Measurements from ENCODE around the gene PRPSAP2.
"Not testable (repeated sequence)": the region's sequence is repeated elsewhere in the genome, so short reads cannot be mapped to it uniquely, and the experiment has no call there.

PRPSAP2 gene

DNA sequence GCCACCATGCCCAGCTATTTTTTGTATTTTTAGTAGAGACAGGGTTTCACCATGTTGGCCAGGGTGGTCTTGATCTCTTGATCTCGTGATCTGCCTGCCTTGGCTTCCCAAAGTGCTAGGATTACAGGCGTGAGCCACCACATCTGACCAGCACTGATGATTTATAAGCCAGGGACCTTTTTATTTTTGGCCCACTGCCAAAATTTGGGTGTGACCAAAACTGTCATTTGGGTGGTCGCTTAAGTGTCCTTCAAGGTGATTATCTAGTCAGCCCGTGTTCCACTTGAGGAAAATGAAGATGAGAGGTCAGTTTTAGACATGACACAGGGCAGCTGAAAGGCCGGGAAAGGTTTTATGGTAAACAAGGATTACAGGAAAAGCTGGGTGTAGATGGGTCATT is 7.1 kb downstream of the PRPSAP2 start:
- H4K8ac ChIP-seq (ENCODE audit: low read depth, low read length); H3K23ac ChIP-seq (ENCODE audit: low read depth, low read length, poor library complexity); H2BK12ac ChIP-seq (ENCODE audit: low read length); DNase-seq (ENCODE audit: low spot score); H3K4me2 ChIP-seq (ENCODE audit: insufficient read depth, low read length, poor library complexity, severe bottlenecking); H2BK5ac ChIP-seq (ENCODE audit: low read length); H3K4ac ChIP-seq (ENCODE audit: low read length); H3K9me3 ChIP-seq (replicated peaks in 1 of 2; ENCODE audit: control insufficient read depth in 2 of 2, insufficient read depth in 1 of 2, low read depth in 1 of 2, low read length in 2 of 2); H3K79me1 ChIP-seq (ENCODE audit: low read depth, low read length); H2BK15ac ChIP-seq (ENCODE audit: low read length); H3K18ac ChIP-seq (ENCODE audit: low read length); H3K27ac ChIP-seq (replicated peaks; ENCODE audit: low read length); H2BK120ac ChIP-seq (ENCODE audit: low read depth, low read length); H3K9ac ChIP-seq (ENCODE audit: low read depth, low read length, poor library complexity); H2AK5ac ChIP-seq (ENCODE audit: low read depth, low read length); H3K4me3 ChIP-seq (ENCODE audit: low read length in 2 of 2); H3K27me3 ChIP-seq (ENCODE audit: control insufficient read depth in 3 of 3, insufficient read depth in 3 of 3, low read depth in 1 of 3, low read length in 3 of 3); H2AFZ ChIP-seq (ENCODE audit: low read length); H3K4me1 ChIP-seq (ENCODE audit: control insufficient read depth in 2 of 2, insufficient read depth in 1 of 2, low read depth in 1 of 2, low read length in 2 of 2); H3K14ac ChIP-seq (ENCODE audit: low read length); H4K91ac ChIP-seq (ENCODE audit: low read depth, low read length, poor library complexity): not testable (repeated sequence)
- WGBS, 2 donors (ENCODE audit: extremely low coverage in 2 of 2, insufficient read length in 2 of 2, insufficient replicate concordance in 1 of 2), result no CpG with 5 or more reads among the region's 5 CpGs
- peaks cover 7 to 77% of the 10 kb centered on the region in 2 donors for H3K36me3 ChIP-seq (replicated peaks in 1 of 2; ENCODE audit: control insufficient read depth in 2 of 2, insufficient read depth in 2 of 2, low read length in 2 of 2)

DNA sequence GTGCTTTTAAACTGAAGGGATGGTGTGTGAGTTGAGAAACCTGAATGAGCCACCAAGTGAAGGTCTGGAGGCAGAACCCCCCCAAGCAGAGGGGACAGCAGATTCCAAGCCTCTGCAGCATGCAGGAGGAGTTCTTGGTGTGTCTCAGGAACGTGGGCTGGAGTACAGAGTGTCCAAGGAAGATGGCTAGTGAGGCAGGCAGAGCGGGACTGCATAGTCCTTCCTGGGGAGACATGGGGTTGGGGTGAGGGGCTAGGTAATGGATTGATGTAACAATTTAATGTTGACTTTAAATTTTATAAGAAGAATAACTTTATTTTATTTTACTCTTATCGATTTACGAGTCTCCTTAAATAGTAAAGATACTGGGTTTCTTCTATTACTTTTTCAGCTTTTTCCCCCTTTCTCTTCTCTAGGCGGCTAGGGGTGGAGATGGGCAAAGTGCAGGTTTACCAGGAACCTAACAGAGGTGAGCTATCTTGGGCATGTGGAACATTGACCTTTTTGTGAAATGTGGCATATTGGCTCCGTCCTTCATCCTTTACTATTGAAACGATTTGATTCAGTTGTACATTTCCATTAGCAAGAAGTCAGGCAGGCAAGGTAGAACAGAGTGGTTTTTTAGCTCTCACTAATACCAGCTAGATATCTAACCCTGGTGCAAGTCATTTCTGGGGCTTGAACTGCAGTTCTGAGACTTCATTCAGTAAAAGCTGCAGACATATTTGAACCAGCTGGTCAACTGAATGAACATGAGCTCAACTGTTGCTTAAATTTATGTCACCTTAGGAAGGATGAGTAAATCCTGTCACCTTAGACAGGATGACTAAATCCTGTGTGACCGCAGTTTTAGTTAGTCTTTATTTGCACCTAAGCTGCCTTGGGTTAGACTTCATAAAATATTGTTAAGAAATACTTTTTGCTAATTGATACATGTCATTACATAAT is 9.2 kb downstream of the PRPSAP2 start:
- no peak for DNase-seq (ENCODE audit: low spot score)
- Histone ChIP-seq H3K9ac (ENCODE audit: low read depth, low read length, poor library complexity) (no peak overlapping the region), H3K18ac (ENCODE audit: low read length) (no peak overlapping the region), H2AFZ (ENCODE audit: low read length) (no peak overlapping the region), H2BK120ac (ENCODE audit: low read depth, low read length) (no peak overlapping the region), H3K4me3 (ENCODE audit: low read length in 2 of 2) (no peak overlapping the region), H3K9me3 (replicated peaks in 1 of 2; ENCODE audit: control insufficient read depth in 2 of 2, insufficient read depth in 1 of 2, low read depth in 1 of 2, low read length in 2 of 2) (no peaks in the 10 kb centered on the region), H4K8ac (ENCODE audit: low read depth, low read length) (no peak overlapping the region), H3K4ac (ENCODE audit: low read length) (no peak overlapping the region), H3K79me1 (ENCODE audit: low read depth, low read length) (peaks cover 5% of the 10 kb centered on the region), H3K27ac (replicated peaks; ENCODE audit: low read length) (no peak overlapping the region), H3K14ac (ENCODE audit: low read length) (no peak overlapping the region), H2BK5ac (ENCODE audit: low read length) (no peak overlapping the region), H3K23ac (ENCODE audit: low read depth, low read length, poor library complexity) (no peak overlapping the region), H4K91ac (ENCODE audit: low read depth, low read length, poor library complexity) (no peak overlapping the region), H3K4me1 (ENCODE audit: control insufficient read depth in 2 of 2, insufficient read depth in 1 of 2, low read depth in 1 of 2, low read length in 2 of 2) (no peaks in the 10 kb centered on the region), H2AK5ac (ENCODE audit: low read depth, low read length) (no peak overlapping the region), H3K36me3 (replicated peaks in 1 of 2; ENCODE audit: control insufficient read depth in 2 of 2, insufficient read depth in 2 of 2, low read length in 2 of 2) (peaks cover 9 to 79% of the 10 kb centered on the region in 2 donors), H2BK15ac (ENCODE audit: low read length) (no peak overlapping the region), H2BK12ac (ENCODE audit: low read length) (no peak overlapping the region), H3K4me2 (ENCODE audit: insufficient read depth, low read length, poor library complexity, severe bottlenecking) (no peak overlapping the region), H3K27me3 (ENCODE audit: control insufficient read depth in 3 of 3, insufficient read depth in 3 of 3, low read depth in 1 of 3, low read length in 3 of 3) (no peaks in the 10 kb centered on the region)
- no CpG with 5 or more reads among the region's 8 CpGs for WGBS, 2 donors (ENCODE audit: extremely low coverage in 2 of 2, insufficient read length in 2 of 2, insufficient replicate concordance in 1 of 2)

DNA sequence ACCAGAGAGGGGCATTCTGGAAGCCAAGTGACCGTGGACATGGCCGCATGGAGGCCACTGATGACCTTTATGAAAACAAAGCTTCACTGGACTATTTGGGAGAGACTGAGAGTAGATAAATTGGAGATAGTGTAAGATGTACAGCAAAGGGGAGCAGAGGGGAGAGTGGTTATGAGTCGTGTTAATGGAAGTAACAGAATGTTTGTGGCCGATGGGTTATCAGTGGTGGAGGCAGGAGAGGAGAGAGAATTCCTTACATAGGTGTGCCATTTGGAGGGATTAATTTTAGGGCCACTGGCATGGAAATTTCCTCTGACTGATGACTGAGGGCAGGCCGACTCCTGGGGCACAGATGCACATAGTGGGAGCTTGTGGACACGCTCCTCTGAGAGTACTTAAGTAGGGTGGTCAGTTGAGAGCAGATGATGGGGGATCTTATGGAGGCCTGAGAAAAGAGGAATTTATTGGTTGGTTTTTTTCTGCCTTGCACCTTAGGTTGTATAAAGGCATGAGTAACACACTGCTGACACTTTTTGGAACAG is 19.2 kb downstream of the PRPSAP2 start:
- Histone ChIP-seq H3K18ac (ENCODE audit: low read length) (no peak overlapping the region), H4K91ac (ENCODE audit: low read depth, low read length, poor library complexity) (no peak overlapping the region), H3K23ac (ENCODE audit: low read depth, low read length, poor library complexity) (no peak overlapping the region), H3K79me1 (ENCODE audit: low read depth, low read length) (no peaks in the 10 kb centered on the region), H3K9me3 (replicated peaks in 1 of 2; ENCODE audit: control insufficient read depth in 2 of 2, insufficient read depth in 1 of 2, low read depth in 1 of 2, low read length in 2 of 2) (no peaks in the 10 kb centered on the region), H3K27me3 (ENCODE audit: control insufficient read depth in 3 of 3, insufficient read depth in 3 of 3, low read depth in 1 of 3, low read length in 3 of 3) (no peaks in the 10 kb centered on the region), H2AFZ (ENCODE audit: low read length) (no peak overlapping the region), H2BK15ac (ENCODE audit: low read length) (no peak overlapping the region), H2BK120ac (ENCODE audit: low read depth, low read length) (no peak overlapping the region), H3K14ac (ENCODE audit: low read length) (no peak overlapping the region), H4K8ac (ENCODE audit: low read depth, low read length) (no peak overlapping the region), H3K4me2 (ENCODE audit: insufficient read depth, low read length, poor library complexity, severe bottlenecking) (no peak overlapping the region), H3K4me1 (ENCODE audit: control insufficient read depth in 2 of 2, insufficient read depth in 1 of 2, low read depth in 1 of 2, low read length in 2 of 2) (no peaks in the 10 kb centered on the region), H3K27ac (replicated peaks; ENCODE audit: low read length) (no peak overlapping the region), H3K4me3 (ENCODE audit: low read length in 2 of 2) (no peak overlapping the region), H2BK12ac (ENCODE audit: low read length) (no peak overlapping the region), H3K36me3 (replicated peaks in 1 of 2; ENCODE audit: control insufficient read depth in 2 of 2, insufficient read depth in 2 of 2, low read length in 2 of 2) (peaks cover 30 to 93% of the 10 kb centered on the region in 2 donors), H3K9ac (ENCODE audit: low read depth, low read length, poor library complexity) (no peak overlapping the region), H3K4ac (ENCODE audit: low read length) (no peak overlapping the region), H2AK5ac (ENCODE audit: low read depth, low read length) (no peak overlapping the region), H2BK5ac (ENCODE audit: low read length) (no peak overlapping the region)
- DNase-seq (ENCODE audit: low spot score), result no peak
- 100% methylated on average over 1 of the region's 6 CpGs; no CpG with 5 or more reads in 1 of the 2 donors for WGBS, 2 donors (ENCODE audit: extremely low coverage in 2 of 2, insufficient read length in 2 of 2, insufficient replicate concordance in 1 of 2)

DNA sequence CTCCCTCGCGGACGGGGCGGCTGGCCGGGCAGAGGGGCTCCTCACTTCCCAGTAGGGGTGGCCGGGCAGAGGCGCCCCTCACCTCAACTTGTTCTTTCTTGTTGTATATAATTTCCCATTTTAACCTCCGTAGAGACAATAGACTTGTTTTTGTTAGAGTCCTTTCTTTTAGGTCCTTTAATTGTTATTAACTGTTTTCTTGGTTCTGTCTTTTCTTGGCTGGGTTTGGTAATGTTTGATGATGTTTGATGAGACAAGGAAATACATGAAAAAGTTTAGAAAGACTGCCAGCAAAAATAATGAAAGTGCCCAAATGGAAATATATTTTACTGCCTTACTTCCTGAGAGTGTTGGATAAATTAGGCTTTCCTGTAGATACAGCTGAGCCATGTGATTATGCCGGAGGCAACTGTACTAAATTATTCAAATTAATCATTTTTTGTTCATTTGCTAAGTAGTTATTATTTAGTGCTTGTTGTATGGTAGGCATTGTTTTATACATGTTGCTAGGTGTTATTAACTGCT is 30.9 kb downstream of the PRPSAP2 start:
- peaks cover 2% of the 10 kb centered on the region for H3K79me1 ChIP-seq (ENCODE audit: low read depth, low read length)
- H3K9me3 ChIP-seq (replicated peaks in 1 of 2; ENCODE audit: control insufficient read depth in 2 of 2, insufficient read depth in 1 of 2, low read depth in 1 of 2, low read length in 2 of 2), result peaks cover 0 to 7% of the 10 kb centered on the region in 2 donors
- H3K27me3 ChIP-seq (ENCODE audit: control insufficient read depth in 3 of 3, insufficient read depth in 3 of 3, low read depth in 1 of 3, low read length in 3 of 3), result no peaks in the 10 kb centered on the region
- H3K23ac ChIP-seq (ENCODE audit: low read depth, low read length, poor library complexity), result no peak overlapping the region
- no peak overlapping the region for H3K4ac ChIP-seq (ENCODE audit: low read length)
- H3K27ac ChIP-seq (replicated peaks; ENCODE audit: low read length), result no peak overlapping the region
- H2BK12ac ChIP-seq (ENCODE audit: low read length), result no peak overlapping the region
- H3K4me3 ChIP-seq (ENCODE audit: low read length in 2 of 2), result no peak overlapping the region
- no peak overlapping the region for H4K8ac ChIP-seq (ENCODE audit: low read depth, low read length)
- no peak overlapping the region for H3K18ac ChIP-seq (ENCODE audit: low read length)
- no peak overlapping the region for H2BK120ac ChIP-seq (ENCODE audit: low read depth, low read length)
- no CpG with 5 or more reads among the region's 9 CpGs for WGBS, 2 donors (ENCODE audit: extremely low coverage in 2 of 2, insufficient read length in 2 of 2, insufficient replicate concordance in 1 of 2)
- H2AK5ac ChIP-seq (ENCODE audit: low read depth, low read length), result no peak overlapping the region
- no peak overlapping the region for H3K4me2 ChIP-seq (ENCODE audit: insufficient read depth, low read length, poor library complexity, severe bottlenecking)
- H3K14ac ChIP-seq (ENCODE audit: low read length), result no peak overlapping the region
- H2AFZ ChIP-seq (ENCODE audit: low read length), result no peak overlapping the region
- H2BK15ac ChIP-seq (ENCODE audit: low read length), result no peak overlapping the region
- H3K4me1 ChIP-seq (ENCODE audit: control insufficient read depth in 2 of 2, insufficient read depth in 1 of 2, low read depth in 1 of 2, low read length in 2 of 2), result no peaks in the 10 kb centered on the region
- H3K36me3 ChIP-seq (replicated peaks in 1 of 2; ENCODE audit: control insufficient read depth in 2 of 2, insufficient read depth in 2 of 2, low read length in 2 of 2), result peaks cover 22 to 83% of the 10 kb centered on the region in 2 donors
- no peak overlapping the region for H4K91ac ChIP-seq (ENCODE audit: low read depth, low read length, poor library complexity)
- no peak overlapping the region for H2BK5ac ChIP-seq (ENCODE audit: low read length)
- no peak for DNase-seq (ENCODE audit: low spot score)
- no peak overlapping the region for H3K9ac ChIP-seq (ENCODE audit: low read depth, low read length, poor library complexity)

Measured in neuronal stem cell (in vitro differentiated cells).